SK-N-MC (cell line): ENCODE data around the gene LIMK2.

Experiments
- EZH2 ChIP-seq: fragments of 200-600 bp; sonication (generic); IDR thresholded peaks from one replicate; pipeline ENCODE4 v1.6.1; 2017; ENCODE audit warnings: antibody characterized with exemption
- POLR2AphosphoS5 ChIP-seq: IDR thresholded peaks from 2 replicates; pipeline ENCODE4 v1.6.1; 2012; ENCODE audit warnings: mild to moderate bottlenecking, low read depth, low read length, borderline replicate concordance

GRCh38 chr22:31271485-31271884 lies 59.4 kb downstream of the LIMK2 start:
- no peak for TF ChIP-seq POLR2AphosphoS5
- no peak for TF ChIP-seq EZH2
